RWPE2 (cell line): ENCODE measurements around the gene GABRE.

Source experiments
- ATAC-seq: fragments of 200-7000 bp; cut with Tn5 transposase; 3 replicates; pipeline ENCODE4 v1.9.1; 2021; ENCODE audit warnings: low read depth
- DNase-seq: peaks from one replicate; pipeline ENCODE4 v3.0.0-alpha.2; 2020; ENCODE audit warnings: low spot score
- H3K27ac ChIP-seq: fragments of 450-650 bp; 2 replicates; pipeline ENCODE4 v1.5.1; 2017; ENCODE audit warnings: mild to moderate bottlenecking; ENCODE audit not compliant: poor library complexity, severe bottlenecking
- H3K27me3 ChIP-seq: fragments of 250-450 bp; sonication (Bioruptor Pico); 2 replicates; pipeline ENCODE4 v1.5.1; 2021; ENCODE audit warnings: mild to moderate bottlenecking, moderate library complexity; ENCODE audit not compliant: insufficient read depth, poor library complexity, severe bottlenecking
- H3K36me3 ChIP-seq: fragments of 250-450 bp; sonication (Bioruptor Pico); 2 replicates; pipeline ENCODE4 v1.5.1; 2020; ENCODE audit warnings: low read depth, mild to moderate bottlenecking, moderate library complexity
- H3K4me1 ChIP-seq: fragments of 250-450 bp; sonication (Bioruptor Pico); 2 replicates; pipeline ENCODE4 v1.5.1; 2021; ENCODE audit warnings: mild to moderate bottlenecking, moderate library complexity; ENCODE audit not compliant: insufficient read depth, poor library complexity, severe bottlenecking
- H3K4me3 ChIP-seq: fragments of 250-450 bp; sonication (Bioruptor Pico); 2 replicates; pipeline ENCODE4 v1.5.1; 2021; ENCODE audit warnings: mild to moderate bottlenecking, moderate library complexity; ENCODE audit not compliant: severe bottlenecking
- H3K9me3 ChIP-seq: fragments of 250-450 bp; sonication (Bioruptor Pico); 2 replicates; pipeline ENCODE4 v1.5.1; 2021; ENCODE audit warnings: mild to moderate bottlenecking, moderate library complexity; ENCODE audit not compliant: severe bottlenecking
- CTCF ChIP-seq: fragments of 450-650 bp; IDR thresholded peaks from one replicate; pipeline ENCODE4 v1.5.1; 2017; ENCODE audit warnings: mild to moderate bottlenecking, moderate library complexity; ENCODE audit not compliant: poor library complexity, severe bottlenecking

GABRE gene

DNA sequence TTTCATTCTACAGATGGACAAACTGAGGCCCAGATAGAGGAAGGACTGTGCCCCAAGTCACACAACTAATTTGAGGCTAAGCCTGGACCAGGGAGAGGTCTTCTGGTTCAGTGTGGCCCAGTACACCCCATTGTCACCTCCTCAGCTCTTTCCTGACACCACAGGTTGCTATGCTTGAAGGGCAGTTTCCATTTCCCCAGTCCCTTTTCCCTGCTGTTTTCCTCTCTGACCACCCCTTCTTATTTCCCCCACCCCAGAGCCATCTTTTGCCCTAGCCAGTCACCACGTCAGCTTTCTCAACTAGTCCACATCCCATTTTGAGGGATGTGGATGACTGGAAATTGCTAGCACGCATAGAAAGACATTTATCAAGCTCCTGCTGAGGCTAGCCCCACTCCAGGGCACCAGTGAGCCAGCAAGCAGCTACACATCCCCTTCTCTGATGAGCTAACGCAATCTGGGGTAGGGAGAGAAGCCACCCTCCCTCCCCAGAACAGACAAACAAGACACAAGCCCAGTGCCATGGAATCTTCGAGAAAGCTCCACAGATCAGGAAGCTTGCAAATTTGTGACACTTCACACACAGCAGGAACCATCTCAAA lies 1.3 kb downstream of the GABRE start:
- Histone ChIP-seq H3K27ac (peak overlapping the region; percentile 41), H3K4me3 (peak overlapping the region; percentile 69), H3K4me1 (peaks cover 29% of the 10 kb centered on the region), H3K9me3 (no peaks in the 10 kb centered on the region), H3K36me3 (peaks cover 22% of the 10 kb centered on the region), H3K27me3 (no peaks in the 10 kb centered on the region)
- DNase-seq: no peak
- TF ChIP-seq CTCF: no peak
- ATAC-seq: no peak

DNA sequence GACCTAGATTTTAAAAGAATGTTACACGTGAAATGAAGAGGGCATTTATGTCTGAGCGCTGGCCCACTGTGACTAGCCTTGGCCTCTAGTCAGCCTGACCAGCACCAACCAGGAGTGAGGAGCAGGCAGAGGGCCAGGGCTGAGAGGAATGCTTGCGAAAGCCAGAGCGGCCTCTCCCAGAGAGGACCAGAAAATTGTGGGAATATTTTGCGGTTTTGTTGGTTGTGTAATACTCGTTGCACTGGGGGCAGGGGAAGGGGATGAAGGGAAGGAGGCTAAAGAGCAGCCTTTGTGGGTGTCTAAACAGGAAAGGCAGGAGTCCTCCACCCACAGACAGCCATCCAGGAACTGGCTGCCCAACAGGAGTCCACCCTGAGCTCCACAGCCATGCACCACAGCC lies 3.8 kb downstream of the GABRE start:
- Histone ChIP-seq H3K4me1 (peaks cover 29% of the 10 kb centered on the region), H3K36me3 (peaks cover 24% of the 10 kb centered on the region), H3K9me3 (no peaks in the 10 kb centered on the region), H3K27me3 (no peaks in the 10 kb centered on the region), H3K4me3 (no peak overlapping the region), H3K27ac (peak overlapping the region; percentile 55)
- no peak for TF ChIP-seq CTCF
- DNase-seq (peak; percentile 75), ATAC-seq (peak; percentile 87)

DNA sequence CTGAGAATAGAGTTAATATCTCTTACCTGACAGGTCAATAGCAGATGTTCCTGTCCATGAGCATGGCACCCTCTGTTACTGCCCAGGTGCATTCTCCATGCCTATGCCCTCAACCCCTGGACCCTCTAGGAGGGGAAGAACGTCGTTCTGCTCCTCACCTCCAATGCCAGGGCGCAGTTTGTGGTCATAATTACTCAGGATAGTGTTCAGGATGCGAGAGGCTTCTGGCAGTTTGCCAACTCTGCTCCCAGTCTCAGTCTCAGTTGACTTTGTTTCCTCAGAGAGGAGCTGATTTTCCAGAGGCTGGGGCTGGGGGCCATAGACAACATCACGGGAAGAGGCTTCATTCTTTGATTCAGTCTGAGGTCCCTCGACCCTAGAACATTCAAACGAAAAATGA lies 4.4 kb downstream of the GABRE start:
- Histone ChIP-seq H3K4me1 (peaks cover 29% of the 10 kb centered on the region), H3K36me3 (peaks cover 24% of the 10 kb centered on the region), H3K27me3 (no peaks in the 10 kb centered on the region), H3K4me3 (no peak overlapping the region), H3K27ac (peak overlapping the region; percentile 55), H3K9me3 (no peaks in the 10 kb centered on the region)
- DNase-seq: no peak
- ATAC-seq: no peak
- TF ChIP-seq CTCF: no peak

DNA sequence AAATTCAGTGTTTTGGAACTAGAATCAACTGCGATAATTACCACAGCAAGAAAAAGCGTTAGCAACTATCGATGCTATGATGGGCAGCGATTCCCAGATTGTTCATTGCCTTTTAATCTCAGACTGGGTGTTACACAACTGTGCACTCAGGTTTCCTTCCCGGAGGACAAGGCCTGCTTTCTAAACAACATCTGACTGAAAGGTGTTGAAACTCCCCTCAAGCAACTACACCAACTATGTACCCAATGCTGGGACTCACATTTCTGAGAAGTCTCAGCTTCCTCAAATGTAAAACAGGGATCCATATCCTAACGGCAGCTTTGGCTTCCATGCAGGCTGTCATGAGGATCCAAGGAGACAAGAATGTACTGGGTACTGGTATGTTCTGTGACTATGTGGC lies 8.2 kb downstream of the GABRE start:
- Histone ChIP-seq H3K27ac (no peak overlapping the region), H3K4me3 (no peak overlapping the region), H3K27me3 (no peaks in the 10 kb centered on the region), H3K9me3 (no peaks in the 10 kb centered on the region), H3K4me1 (peaks cover 11% of the 10 kb centered on the region), H3K36me3 (peaks cover 24% of the 10 kb centered on the region)
- no peak for ATAC-seq
- TF ChIP-seq CTCF: no peak
- no peak for DNase-seq

GRCh38 chrX:151962034-151962433 lies 12.4 kb downstream of the GABRE start:
- Histone ChIP-seq H3K9me3 (no peaks in the 10 kb centered on the region), H3K27me3 (no peaks in the 10 kb centered on the region), H3K36me3 (peaks cover 19% of the 10 kb centered on the region), H3K4me3 (no peak overlapping the region), H3K27ac (no peak overlapping the region), H3K4me1 (no peaks in the 10 kb centered on the region)
- DNase-seq: no peak
- no peak for TF ChIP-seq CTCF
- no peak for ATAC-seq
